AG10803 (cell line): ENCODE measurements around the gene TRA2A.

Experiments used
- DNase-seq: peaks from one replicate; pipeline ENCODE4 v3.0.0; 2010; ENCODE audit warnings: low read depth
- H3K4me3 ChIP-seq: 2 replicates; pipeline ENCODE4 v1.5.1; 2011; ENCODE audit warnings: mild to moderate bottlenecking, low read length, control low read depth
- CTCF ChIP-seq: conservative IDR thresholded peaks from 2 replicates; pipeline ENCODE4 v1.5.1; 2011; ENCODE audit warnings: mild to moderate bottlenecking, low read length, control low read depth, inconsistent platforms

TRA2A gene

GRCh38 chr7:23544913-23545354, 13.2 kb upstream of the TRA2A start:
- peak; percentile 22 for DNase-seq
- peak; percentile 47 for TF ChIP-seq CTCF
- no peak overlapping the region for H3K4me3 ChIP-seq

- no peak for TF ChIP-seq CTCF
- H3K4me3 ChIP-seq: no peak overlapping the region
- DNase-seq: no peak
These were observed 11.0 kb upstream of the TRA2A start for GRCh38 chr7:23542752-23543151.

- DNase-seq: no peak
- no peak for TF ChIP-seq CTCF
- no peak overlapping the region for H3K4me3 ChIP-seq
These were observed 7.7 kb upstream of the TRA2A start for GRCh38 chr7:23539494-23539907.

- DNase-seq: no peak
- TF ChIP-seq CTCF: no peak
- no peak overlapping the region for H3K4me3 ChIP-seq
These were observed 6.5 kb upstream of the TRA2A start for GRCh38 chr7:23538301-23538700.

GRCh38 chr7:23533238-23533604, 1.4 kb upstream of the TRA2A start:
- DNase-seq: no peak
- no peak for TF ChIP-seq CTCF
- no peak overlapping the region for H3K4me3 ChIP-seq

GRCh38 chr7:23532490-23533237, 883 bp upstream of the TRA2A start:
- no peak for TF ChIP-seq CTCF
- no peak for DNase-seq
- no peak overlapping the region for H3K4me3 ChIP-seq

- H3K4me3 ChIP-seq: peak overlapping the region; percentile 96
- peak; percentile 68 for DNase-seq
- TF ChIP-seq CTCF: no peak; the same call in 1 of the 2 replicates
These were observed 559 bp downstream of the TRA2A start for GRCh38 chr7:23531050-23531793.
